ENCODE measurements around the gene FANCC. TPM values are rescaled to one million over a fixed set of nuclear protein-coding genes. Genes with fewer than 3 reads are reported as not detected.

Gene FANCC
- total RNA-seq, 1 donor from 2014 or later, result 8.8 TPM

DNA sequence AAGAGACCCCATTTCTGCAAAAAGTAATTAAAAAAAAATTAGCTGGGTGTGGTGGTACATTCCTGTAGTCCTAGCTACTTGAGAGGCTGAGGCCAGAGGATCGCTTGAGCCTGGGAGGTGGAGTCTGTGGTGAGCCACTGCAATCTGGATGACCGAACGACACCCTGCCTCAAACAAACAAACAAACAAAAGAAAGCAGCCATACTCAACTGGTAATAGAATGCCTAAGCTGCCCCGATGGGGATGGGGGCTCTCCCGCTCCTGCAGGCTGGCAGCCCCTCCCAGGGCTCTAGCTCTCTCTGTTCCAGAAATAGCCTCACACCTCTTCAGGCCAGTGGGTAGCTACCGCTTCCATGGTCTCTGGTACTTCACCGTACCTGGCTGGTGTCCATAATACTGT, 241.8 kb downstream of the FANCC start:
- DNase-seq (ENCODE audit: low spot score), result peak; percentile 62

DNA sequence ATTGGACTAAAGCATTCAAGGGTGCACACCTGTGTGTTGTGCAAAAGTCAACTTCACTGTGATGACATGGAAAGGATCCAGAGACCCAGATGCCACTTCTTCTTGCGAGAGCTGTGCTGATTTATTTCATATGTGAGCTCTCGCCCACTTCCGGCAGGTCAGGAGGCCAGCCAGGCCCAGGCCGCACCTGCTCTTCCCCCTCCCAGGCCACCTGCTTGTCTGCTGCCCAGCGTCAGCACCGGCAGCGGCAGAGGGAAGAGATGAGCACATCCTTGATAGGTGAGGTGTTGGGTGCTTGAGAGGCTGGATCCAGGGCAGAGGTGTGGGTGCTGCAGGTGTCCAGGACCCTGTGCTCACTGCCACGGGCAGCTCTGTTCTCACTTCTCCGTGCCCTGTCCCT, 242.9 kb downstream of the FANCC start:
- DNase-seq (ENCODE audit: low spot score), result peak; percentile 77

DNA sequence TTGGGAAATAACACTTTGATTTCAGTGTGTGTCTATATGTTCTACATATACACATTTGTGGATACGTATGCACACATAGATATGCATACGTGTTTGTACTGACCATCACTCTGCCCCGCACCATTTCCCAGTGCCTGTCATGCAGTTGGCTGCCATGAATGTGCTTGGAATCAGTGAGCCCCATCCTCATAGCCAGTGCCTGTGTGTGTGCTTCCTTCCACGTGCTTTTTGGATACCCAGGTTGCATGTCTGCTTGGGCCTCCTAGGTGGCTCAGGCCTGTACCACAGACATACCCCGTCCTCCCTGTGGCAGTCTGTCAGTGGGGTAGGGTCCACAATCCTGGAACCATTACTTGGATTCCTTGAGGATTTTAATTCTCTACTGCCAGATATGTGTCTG, 243.6 kb downstream of the FANCC start:
- DNase-seq (ENCODE audit: low spot score), result peak; percentile 43

DNA sequence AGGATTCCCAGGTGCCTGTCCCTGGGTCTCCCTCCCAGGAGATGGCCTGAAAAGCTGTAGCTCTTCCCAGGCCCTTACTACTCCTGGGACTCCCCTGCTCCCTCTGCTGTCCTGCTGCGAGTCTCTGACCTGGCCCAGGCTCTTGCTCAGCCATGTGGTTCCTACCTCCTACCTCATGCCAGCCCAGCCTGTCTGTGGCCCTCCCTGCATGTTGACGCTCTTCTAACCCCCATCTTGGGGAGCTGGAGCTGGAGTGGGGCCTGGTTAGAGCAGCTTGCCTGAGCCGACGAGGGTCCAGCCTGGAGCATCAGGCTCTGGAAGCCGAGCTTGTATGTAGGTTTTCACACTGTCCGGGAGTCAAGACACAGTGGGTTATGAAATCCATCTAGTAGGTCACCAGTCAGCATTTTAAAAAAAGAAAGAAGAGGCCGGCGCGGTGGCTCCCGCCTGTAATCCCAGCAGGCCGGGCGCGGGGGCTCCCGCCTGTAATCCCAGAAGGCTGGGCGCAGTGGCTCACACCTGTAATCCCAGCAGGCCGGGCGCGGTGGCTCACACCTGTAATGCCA, 244.4 kb downstream of the FANCC start:
- DNase-seq (ENCODE audit: low spot score), result no peak

DNA sequence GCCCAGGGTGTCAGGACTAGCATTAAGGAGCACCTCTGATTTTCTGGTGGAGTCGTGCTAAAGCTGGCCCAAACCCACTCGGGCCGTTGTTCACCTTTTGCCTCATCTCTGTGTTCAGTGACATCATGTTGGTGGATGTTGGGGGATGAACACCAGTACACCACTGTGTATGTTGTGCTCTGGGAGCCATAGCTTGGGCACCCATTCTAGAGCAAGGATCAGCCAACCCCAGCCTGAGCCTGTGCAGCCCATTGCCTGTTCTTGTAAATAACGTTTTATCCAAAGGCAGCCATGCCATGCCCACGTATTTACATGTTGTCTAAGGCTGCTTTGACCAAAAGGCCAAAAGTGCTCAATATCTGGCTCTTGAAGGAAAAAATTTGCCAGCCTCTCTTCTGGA, 245.6 kb downstream of the FANCC start:
- DNase-seq (ENCODE audit: low spot score), result no peak

DNA sequence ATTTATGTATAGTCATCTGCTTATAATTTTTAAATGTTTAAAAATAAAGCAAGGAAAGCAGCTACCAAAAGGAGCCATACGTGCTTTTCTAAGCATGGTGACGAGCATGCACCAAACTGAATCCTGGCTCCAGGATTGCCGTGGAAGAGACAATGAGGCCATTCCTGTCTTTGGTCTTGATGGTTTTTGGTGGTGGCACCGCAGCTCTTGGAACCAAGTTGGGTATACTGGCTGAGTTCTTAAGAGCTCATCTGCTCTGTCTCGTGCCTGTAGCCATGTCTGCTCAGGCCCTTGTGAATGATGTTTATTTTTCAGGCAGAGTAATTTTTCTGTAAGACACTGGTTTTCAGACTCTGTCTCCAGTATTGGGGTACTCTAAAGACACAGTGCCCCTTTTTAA, 246.1 kb downstream of the FANCC start:
- DNase-seq (ENCODE audit: low spot score), result no peak

DNA sequence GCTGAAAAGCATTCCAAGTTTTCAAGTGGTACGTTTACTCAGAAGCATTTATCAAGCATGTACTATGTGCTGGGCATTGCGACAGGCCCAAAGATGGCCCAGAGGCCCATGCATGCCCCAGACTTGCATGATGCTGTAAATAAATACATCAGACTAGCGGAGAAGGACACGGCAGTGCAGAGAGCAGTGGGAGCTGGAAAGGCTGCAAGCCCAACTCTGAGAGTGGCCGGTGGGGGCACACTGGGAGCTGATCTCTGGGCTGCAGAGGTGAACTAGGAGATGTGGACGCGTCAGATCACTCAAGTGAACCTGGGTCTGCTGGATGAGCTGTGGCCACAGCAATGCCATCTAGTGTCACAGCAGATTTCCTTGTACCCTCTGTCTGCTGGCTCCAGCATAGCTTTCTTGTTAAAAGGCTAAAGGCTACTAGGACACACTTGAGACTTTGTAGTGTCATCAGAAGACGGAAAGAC, 246.9 kb downstream of the FANCC start:
- DNase-seq (ENCODE audit: low spot score), result no peak

DNA sequence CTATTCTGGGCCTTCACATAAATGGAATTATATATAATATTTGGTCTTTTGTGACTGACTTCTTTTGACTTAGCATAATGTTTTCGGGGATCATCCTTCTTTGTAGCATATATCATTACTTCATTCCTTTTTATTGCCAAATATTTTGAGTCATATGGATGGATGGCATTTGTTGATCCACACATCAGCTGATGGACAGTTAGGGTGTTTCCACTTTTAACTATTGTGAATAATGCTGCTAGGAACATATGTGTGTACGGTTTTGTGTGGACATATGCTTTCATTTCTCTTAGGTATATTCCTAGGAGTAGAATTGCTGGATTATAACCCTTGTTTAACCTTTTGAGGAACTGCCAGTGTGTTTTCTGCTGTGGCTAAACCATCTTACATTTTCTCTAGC, 249.6 kb downstream of the FANCC start:
- no peak for DNase-seq (ENCODE audit: low spot score)

DNA sequence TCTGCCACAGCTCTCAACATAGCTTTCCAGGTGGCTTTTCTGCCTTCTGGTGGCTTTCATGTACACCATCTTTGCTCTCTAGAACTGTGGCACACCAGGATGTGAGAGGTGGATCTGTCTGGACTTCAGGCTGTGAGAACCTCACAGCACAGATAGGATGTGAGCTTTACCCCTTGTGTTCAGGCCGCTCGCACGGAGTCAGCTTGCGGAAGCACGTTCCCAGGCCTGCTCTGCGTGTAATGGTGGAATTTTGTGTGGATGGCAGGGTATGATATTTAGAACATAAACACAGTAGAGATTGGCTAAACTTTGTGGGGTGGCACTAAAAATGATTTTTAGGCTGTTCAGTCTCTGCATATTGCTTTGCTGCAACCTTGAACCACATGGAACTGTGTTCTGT, 250.5 kb downstream of the FANCC start:
- DNase-seq (ENCODE audit: low spot score), result no peak

DNA sequence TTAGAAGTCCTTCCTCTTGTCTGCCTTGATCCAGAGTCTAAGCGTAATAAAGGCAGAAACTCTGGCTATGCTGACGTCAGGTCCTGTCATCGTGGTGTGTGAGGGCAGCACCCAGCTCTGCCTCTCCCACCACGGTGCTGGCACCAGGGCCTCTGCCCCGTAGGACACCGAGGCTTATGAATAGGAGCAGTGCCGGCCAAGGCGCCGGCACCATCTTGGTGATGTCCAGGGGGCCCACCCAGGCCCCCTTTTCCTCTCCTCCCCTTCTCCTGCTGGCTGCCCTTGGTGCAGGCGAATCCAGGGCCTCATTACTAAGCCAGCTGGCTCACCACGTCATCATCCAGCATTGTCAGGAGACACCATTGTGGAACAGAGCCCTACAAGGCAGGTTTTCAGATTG, 252.3 kb downstream of the FANCC start:
- DNase-seq (ENCODE audit: low spot score), result no peak

DNA sequence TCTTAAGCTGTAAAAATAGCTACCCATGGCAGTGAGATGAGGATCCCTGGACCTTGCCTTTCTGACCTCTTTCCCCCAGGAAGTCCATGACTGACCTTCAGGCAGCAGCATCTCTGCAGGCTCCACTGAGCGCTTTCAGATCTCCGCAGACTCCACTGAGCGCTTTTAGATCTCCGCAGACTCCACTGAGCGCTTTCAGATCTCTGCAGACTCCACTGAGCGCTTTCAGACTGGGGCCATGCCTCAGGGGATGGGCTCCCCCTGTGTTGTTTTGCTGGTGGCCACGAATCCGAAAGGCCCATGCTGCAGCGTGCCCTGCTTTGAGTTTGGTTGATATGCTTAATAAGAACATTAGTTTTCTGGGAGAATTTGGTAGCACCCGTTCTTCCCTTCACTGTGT, 254.2 kb downstream of the FANCC start:
- no peak for DNase-seq (ENCODE audit: low spot score)

DNA sequence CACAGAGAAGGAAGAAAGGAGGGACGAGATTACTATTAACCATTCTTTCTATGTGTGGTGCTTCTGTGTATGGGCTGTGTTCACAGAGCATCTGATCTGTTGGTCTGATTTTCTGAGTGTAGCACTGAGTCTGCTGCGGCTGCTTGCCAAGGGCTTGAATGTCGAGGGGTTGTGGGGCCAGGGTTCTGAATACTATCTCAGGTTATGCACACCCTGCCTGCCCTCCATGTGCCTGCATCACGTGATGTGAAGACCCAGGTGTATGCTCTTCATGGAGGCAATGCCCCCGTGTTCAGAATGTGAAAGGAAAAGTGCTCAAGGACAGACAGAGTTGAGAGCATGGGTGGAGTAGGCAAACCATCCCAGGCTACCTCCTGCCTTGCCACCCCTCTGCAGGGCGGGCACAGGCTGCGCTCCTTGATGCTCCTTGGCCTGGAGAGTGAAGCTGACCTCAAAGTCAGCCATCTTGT, 254.9 kb downstream of the FANCC start:
- DNase-seq (ENCODE audit: low spot score), result no peak

DNA sequence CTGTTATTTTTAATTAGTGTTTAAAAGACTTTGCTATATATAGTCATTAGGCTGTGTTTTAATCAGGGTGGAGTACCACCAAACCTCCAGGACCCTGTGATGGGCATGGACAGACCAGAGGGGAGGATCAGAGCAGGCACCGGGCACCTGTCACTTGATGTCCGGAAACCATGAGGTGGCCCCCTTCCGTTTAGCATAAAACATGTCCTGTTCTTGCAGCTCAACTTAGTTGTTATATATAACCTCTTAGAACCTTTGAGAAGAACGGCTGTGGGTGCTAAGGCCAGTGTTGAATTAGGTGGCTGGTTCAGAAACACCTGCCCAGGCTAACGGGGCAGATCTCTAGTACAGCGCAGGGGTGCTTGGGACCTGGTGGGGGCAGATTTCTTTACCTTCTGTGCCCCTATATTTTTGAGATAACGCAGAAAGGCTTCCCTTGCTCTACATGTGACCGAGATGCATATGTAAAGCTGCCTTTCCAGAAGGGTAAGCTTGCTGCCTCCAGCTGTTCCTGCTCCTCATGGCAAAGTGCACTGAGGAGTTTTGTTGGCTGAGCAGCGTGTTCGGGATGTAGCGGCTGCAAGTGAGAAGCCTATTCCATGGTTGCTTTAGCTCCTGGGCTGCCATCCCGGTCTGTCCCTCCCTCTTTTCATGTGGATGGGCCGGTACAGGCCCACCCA, 255.5 kb downstream of the FANCC start:
- DNase-seq (ENCODE audit: low spot score), result no peak

DNA sequence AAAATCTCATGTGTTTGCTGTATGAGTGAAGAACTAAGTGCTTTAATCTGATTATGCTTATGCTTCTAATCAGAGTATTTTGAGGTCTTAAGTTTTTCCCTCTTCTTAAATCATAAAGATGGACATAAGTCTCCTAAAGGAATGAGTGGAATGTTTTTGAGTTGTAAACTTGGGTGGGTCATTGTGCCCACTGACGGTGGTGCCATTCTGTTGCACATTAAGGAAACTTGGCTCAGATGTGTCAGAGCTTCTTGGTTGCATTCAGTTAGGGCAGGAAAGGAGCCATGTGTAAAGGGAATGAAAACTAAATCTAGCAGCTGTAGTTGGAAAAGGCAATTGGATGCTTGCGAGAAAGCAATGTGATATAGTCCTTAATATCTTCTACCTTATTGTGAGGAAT, 256.6 kb downstream of the FANCC start:
- no peak for DNase-seq (ENCODE audit: low spot score)

DNA sequence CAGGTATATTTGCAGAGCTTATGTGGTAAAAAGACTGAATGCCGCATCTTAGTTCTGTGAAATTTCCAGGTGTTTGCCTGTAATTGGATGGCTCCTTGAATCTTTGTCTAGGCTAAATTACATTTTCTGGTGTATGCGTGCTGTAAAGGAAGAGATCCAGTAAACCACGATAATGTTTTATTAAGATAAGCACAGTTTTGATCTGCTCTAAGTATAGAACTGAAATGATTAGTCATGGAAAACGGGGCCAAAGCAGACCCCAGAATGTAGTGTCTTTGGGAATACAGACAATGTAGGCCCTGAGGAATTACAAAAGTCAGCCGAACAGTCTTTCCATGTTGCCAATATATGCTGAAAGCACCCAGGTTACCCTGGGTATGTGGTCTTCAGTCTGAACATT, 257.3 kb downstream of the FANCC start:
- DNase-seq (ENCODE audit: low spot score), result no peak

DNA sequence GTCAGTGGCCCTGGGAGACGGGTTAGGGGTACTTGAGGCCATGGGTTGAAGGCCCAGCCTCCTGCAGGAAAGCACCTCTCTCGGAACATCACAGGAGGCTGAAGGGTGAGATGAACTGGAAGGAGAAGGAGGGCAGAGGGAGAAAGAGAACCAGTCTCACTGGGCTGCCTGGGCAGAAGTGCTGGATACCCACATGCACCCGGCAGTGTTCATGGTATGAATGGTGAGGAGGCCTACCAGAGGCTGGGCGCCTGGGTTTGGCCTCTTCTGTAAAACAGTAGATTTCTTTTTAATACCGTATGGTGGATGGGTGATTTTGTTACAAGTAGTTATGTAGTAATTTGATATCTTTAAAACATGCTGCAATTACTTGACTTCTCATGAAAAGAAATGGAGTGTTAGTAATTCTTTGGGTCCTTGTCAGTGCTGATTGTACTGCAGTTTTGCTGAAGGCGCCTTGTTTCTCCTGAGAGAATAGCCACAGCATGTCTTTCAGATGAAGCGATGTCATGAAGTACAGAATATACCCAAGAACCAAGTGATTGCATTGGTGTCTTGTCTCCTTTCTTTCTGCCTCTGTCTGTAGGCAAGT, 258.6 kb downstream of the FANCC start:
- no peak for DNase-seq (ENCODE audit: low spot score)

DNA sequence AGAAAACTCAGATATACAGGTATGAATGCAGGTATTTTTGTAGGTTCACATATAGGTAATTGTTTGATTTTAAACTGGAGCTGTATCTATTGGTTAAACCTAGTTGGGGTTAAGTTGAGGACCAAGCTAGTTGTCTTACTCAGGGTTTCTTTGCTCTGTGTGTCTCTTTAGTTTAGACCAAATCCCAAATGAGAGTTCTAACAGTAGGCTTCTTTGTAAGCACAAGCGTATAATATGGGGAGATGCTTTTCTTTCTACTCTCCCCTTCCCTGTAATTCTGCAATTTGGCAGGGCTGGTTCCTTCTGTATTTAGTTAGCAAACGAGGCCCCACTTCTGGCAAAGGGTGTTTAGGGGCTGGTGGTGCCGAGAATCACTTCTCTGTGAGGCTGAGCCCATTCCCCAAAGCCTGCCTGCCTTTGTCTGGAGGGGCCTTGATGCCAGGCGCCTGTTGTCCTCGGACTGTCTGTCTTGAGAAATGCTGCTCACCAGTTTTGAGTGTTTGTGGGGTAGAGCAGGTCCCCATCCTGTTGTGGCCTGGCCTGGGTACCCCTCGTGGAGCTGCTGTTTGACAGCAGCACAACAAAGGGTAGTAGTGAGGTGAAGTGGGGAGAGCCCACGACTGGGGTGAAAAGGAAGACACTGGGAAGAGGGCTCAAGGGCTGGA, 259.3 kb downstream of the FANCC start:
- DNase-seq (ENCODE audit: low spot score), result no peak

DNA sequence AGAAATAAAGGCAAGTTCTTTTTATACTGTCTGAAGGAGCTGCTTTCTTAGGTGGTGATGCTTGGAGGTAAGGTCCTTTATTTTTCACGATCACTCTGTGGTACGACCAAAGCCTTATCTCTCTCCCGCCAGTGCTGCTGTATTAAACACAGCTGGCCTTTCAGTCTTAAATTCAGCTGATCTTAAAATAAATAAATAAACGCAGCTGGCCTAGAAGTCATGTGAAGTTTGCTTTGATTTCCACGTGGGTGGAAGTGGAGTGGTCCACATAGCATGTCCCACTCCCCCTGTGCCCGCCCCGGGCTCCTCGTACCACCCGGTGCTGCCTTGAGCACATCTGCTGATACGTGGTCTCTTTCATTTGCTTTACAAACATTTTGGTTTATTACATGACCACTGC, 260.4 kb downstream of the FANCC start:
- no peak for DNase-seq (ENCODE audit: low spot score)

DNA sequence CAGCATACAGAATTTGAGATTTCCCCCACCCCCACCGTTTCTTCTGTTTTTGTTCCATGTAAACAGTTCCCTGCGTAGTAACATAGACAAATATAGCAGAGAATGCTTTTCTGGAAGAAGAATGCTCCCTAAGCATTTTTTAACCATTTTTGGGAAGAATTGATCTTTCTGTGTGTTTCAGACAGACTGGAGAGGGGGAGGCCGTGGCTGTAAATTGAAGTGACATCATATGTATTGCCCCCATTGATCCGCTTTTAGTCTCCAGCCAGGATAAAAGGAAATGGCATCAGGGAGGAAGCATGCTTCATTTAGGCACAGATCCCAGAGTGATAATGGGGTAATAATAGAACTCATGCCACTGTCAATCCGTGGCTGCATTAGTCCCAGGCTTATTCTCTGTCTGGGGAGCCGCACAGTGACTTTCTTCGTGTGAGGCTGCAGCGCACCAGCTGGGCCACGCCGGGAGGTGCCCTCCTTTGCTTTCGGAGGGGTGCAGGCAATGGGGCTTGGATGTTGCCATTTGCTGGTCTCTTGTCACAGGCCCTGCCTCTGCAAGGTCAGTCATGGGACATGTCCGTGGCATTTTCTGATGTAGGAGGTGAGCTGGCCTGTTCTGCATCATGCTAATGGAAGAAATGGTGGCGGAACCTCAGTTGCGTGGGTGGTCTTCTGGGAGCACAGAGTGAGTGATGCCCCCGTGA, 261.5 kb downstream of the FANCC start:
- no peak for DNase-seq (ENCODE audit: low spot score)

DNA sequence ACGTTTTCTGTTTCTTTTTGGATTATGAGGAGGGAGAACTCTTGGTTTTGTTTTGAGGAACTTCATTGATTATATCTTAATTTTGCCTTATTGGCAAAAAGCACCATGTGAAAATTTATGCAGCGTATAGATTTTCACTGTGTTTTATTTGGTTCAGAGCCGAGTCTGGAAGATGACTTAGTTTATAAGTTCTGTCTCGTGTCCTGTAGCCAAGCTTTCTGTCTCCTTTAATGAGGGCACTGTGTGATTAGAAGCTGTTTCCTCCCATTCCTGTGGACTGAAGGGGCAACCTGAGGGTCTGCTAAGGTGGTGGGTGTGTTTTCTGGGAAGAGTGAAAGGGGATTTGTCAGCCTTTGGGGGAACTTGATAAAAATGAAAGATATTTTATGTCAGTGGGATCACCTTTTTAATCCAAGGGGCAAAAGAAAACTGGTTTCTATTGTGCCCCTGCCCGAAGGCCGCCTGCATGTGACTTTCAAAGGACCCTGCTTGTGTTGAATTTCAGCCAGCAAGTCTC, 262.1 kb downstream of the FANCC start:
- no peak for DNase-seq (ENCODE audit: low spot score)

Measured in mesenteric fat pad (tissue), 1 donor.